C4-2B (cell line): ENCODE measurements around the gene FOXP3.

Experiments used
- ZFX ChIP-seq: fragments of 450-650 bp; IDR thresholded peaks from 2 replicates; pipeline ENCODE4 v1.6.1; 2017
- TF ChIP-seq, protein P1 (sequence below): fragments of 450-650 bp; conservative IDR thresholded peaks from 2 replicates; pipeline ENCODE4 v1.5.1; 2017; ENCODE audit warnings: mild to moderate bottlenecking

- TF ChIP-seq, protein P1, sequence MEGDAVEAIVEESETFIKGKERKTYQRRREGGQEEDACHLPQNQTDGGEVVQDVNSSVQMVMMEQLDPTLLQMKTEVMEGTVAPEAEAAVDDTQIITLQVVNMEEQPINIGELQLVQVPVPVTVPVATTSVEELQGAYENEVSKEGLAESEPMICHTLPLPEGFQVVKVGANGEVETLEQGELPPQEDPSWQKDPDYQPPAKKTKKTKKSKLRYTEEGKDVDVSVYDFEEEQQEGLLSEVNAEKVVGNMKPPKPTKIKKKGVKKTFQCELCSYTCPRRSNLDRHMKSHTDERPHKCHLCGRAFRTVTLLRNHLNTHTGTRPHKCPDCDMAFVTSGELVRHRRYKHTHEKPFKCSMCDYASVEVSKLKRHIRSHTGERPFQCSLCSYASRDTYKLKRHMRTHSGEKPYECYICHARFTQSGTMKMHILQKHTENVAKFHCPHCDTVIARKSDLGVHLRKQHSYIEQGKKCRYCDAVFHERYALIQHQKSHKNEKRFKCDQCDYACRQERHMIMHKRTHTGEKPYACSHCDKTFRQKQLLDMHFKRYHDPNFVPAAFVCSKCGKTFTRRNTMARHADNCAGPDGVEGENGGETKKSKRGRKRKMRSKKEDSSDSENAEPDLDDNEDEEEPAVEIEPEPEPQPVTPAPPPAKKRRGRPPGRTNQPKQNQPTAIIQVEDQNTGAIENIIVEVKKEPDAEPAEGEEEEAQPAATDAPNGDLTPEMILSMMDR = no peak
- no peak for TF ChIP-seq ZFX
Measured at GRCh38 chrX:49209434-49210251, 54.9 kb downstream of the FOXP3 start.
